H9 (cell line): Measurements from ENCODE around the gene MME. TPM values are rescaled to one million over a fixed set of nuclear protein-coding genes. Genes with fewer than 3 reads are reported as not detected.

Source experiments
- DNase-seq: peaks from one replicate; pipeline ENCODE4 v3.0.0-alpha.2; 2017
- H2AFZ ChIP-seq: one replicate; pipeline ENCODE4 v1.6.1; 2013; ENCODE audit warnings: mild to moderate bottlenecking, low read length, control low read depth, moderate library complexity
- H2AK5ac ChIP-seq: 2 replicates; pipeline ENCODE4 v1.6.1; 2013; ENCODE audit warnings: low read length, control low read depth, mixed read lengths; ENCODE audit not compliant: insufficient read length
- H2BK120ac ChIP-seq: one replicate; pipeline ENCODE4 v1.6.1; 2013; ENCODE audit warnings: low read depth, mild to moderate bottlenecking, low read length, control low read depth, inconsistent platforms; ENCODE audit not compliant: poor library complexity, severe bottlenecking
- H2BK12ac ChIP-seq: 2 replicates; pipeline ENCODE4 v1.6.1; 2013; ENCODE audit warnings: low read length, control low read depth, mixed read lengths, low read depth; ENCODE audit not compliant: insufficient read length
- H2BK15ac ChIP-seq: 2 replicates; pipeline ENCODE4 v1.6.1; 2013; ENCODE audit warnings: low read depth, low read length, control low read depth
- H2BK20ac ChIP-seq: one replicate; pipeline ENCODE4 v1.6.1; 2013; ENCODE audit warnings: low read depth, mild to moderate bottlenecking, low read length, control low read depth, inconsistent platforms; ENCODE audit not compliant: poor library complexity, severe bottlenecking
- H2BK5ac ChIP-seq: 2 replicates; pipeline ENCODE4 v1.6.1; 2013; ENCODE audit warnings: low read length, control low read depth, mixed read lengths; ENCODE audit not compliant: insufficient read length
- H3K14ac ChIP-seq: 2 replicates; pipeline ENCODE4 v1.6.1; 2013; ENCODE audit warnings: low read length, control low read depth; ENCODE audit not compliant: insufficient read depth
- H3K18ac ChIP-seq: 2 replicates; pipeline ENCODE4 v1.6.1; 2013; ENCODE audit warnings: low read depth, mild to moderate bottlenecking, mixed read lengths, low read length, control low read depth; ENCODE audit not compliant: insufficient read length
- H3K23ac ChIP-seq: 2 replicates; pipeline ENCODE4 v1.6.1; 2013; ENCODE audit warnings: low read length, control low read depth, mixed read lengths, low read depth; ENCODE audit not compliant: insufficient read length
- H3K23me2 ChIP-seq: 2 replicates; pipeline ENCODE4 v1.6.1; 2013; ENCODE audit warnings: low read depth, mild to moderate bottlenecking, mixed read lengths, low read length, control low read depth; ENCODE audit not compliant: insufficient read length, poor library complexity, severe bottlenecking
- H3K27ac ChIP-seq: 2 replicates; pipeline ENCODE4 v1.5.1; 2013; ENCODE audit warnings: low read length, control low read depth, mixed read lengths, low read depth; ENCODE audit not compliant: insufficient read length
- H3K27me3 ChIP-seq: 2 replicates; pipeline ENCODE4 v1.6.1; 2013; ENCODE audit warnings: low read length, control low read depth, inconsistent platforms; ENCODE audit not compliant: insufficient read depth
- H3K4ac ChIP-seq: 2 replicates; pipeline ENCODE4 v1.6.1; 2013; ENCODE audit warnings: low read depth, mild to moderate bottlenecking, control low read depth, inconsistent platforms, low read length, moderate library complexity
- H3K4me1 ChIP-seq: 2 replicates; pipeline ENCODE4 v1.6.1; 2013; ENCODE audit warnings: low read length, control low read depth, inconsistent platforms; ENCODE audit not compliant: insufficient read depth
- H3K4me2 ChIP-seq: 2 replicates; pipeline ENCODE4 v1.6.1; 2013; ENCODE audit warnings: low read length, control low read depth, mixed read lengths; ENCODE audit not compliant: insufficient read length, insufficient read depth
- H3K56ac ChIP-seq: 2 replicates; pipeline ENCODE4 v1.6.1; 2013; ENCODE audit warnings: low read depth, mild to moderate bottlenecking, mixed read lengths, low read length, control low read depth; ENCODE audit not compliant: insufficient read length
- H3K79me1 ChIP-seq: 2 replicates; pipeline ENCODE4 v1.6.1; 2013; ENCODE audit warnings: low read depth, mild to moderate bottlenecking, moderate library complexity, low read length, control low read depth, inconsistent platforms; ENCODE audit not compliant: insufficient read depth, poor library complexity, severe bottlenecking
- H3K79me2 ChIP-seq: 2 replicates; pipeline ENCODE4 v1.6.1; 2013; ENCODE audit warnings: low read length, control low read depth, inconsistent platforms; ENCODE audit not compliant: insufficient read depth
- H3K9ac ChIP-seq: 2 replicates; pipeline ENCODE4 v1.6.1; 2013; ENCODE audit warnings: low read length, control low read depth, mixed read lengths; ENCODE audit not compliant: insufficient read length; ENCODE audit errors: extremely low read depth
- H3K9me3 ChIP-seq: one replicate; pipeline ENCODE4 v1.6.1; 2013; ENCODE audit warnings: low read depth, low read length, inconsistent platforms; ENCODE audit not compliant: control insufficient read depth
- H3T11ph ChIP-seq: one replicate; pipeline ENCODE4 v1.6.1; 2013; ENCODE audit warnings: mild to moderate bottlenecking, low read length, control low read depth, inconsistent platforms
- H4K20me1 ChIP-seq: one replicate; pipeline ENCODE4 v1.6.1; 2013; ENCODE audit not compliant: control insufficient read depth, insufficient read length, insufficient read depth
- H4K5ac ChIP-seq: 2 replicates; pipeline ENCODE4 v1.6.1; 2013; ENCODE audit warnings: low read depth, mild to moderate bottlenecking, mixed read lengths, low read length, control low read depth; ENCODE audit not compliant: insufficient read length
- H4K8ac ChIP-seq: replicated peaks from 2 replicates; pipeline ENCODE4 v1.6.1; 2013; ENCODE audit warnings: low read length, control low read depth, mixed read lengths, low read depth; ENCODE audit not compliant: insufficient read length
- H4K91ac ChIP-seq: 2 replicates; pipeline ENCODE4 v1.6.1; 2013; ENCODE audit warnings: low read depth, mild to moderate bottlenecking, moderate library complexity, mixed read lengths, low read length, control low read depth; ENCODE audit not compliant: insufficient read length
- H3K27ac Mint-ChIP-seq, 3 experiments: 2 replicates in 2 of 3; 3 replicates in 1 of 3; pipeline ENCODE4 v1.8.0; 2020 to 2021; ENCODE audit warnings: mixed read lengths in 3 of 3, mild to moderate bottlenecking in 1 of 3, moderate library complexity in 1 of 3
- H3K27me3 Mint-ChIP-seq: 2 replicates; pipeline ENCODE4 v1.8.0; 2021; ENCODE audit warnings: low read depth, mild to moderate bottlenecking, moderate library complexity, mixed read lengths
- H3K36me3 Mint-ChIP-seq, 3 experiments: 2 replicates in 2 of 3; 3 replicates in 1 of 3; pipeline ENCODE4 v1.8.0; 2020 to 2021; ENCODE audit warnings: low read depth in 3 of 3, mixed read lengths in 3 of 3; ENCODE audit not compliant: insufficient read depth in 1 of 3
- H3K4me1 Mint-ChIP-seq, 2 experiments: 2 replicates each; pipeline ENCODE4 v1.8.0; 2020; ENCODE audit warnings: mixed read lengths in 2 of 2
- H3K4me3 Mint-ChIP-seq, 2 experiments: 2 replicates in 1 of 2; 3 replicates in 1 of 2; pipeline ENCODE4 v1.8.0; 2020 to 2021; ENCODE audit warnings: mild to moderate bottlenecking in 2 of 2, mixed read lengths in 2 of 2, moderate library complexity in 1 of 2
- H3K9me3 Mint-ChIP-seq, 2 experiments: 2 replicates in 1 of 2; 3 replicates in 1 of 2; pipeline ENCODE4 v1.8.0; 2020; ENCODE audit warnings: mild to moderate bottlenecking in 2 of 2, mixed read lengths in 2 of 2, moderate library complexity in 1 of 2
- WGBS: extraction: QIAGEN DNeasy Blood & Tissue Kit; methylation state at CpG from one replicate; pipeline ENCODE4 v1.1.7; 2013; ENCODE audit warnings: missing lambda C conversion rate, low lambda C conversion rate, mixed read lengths; ENCODE audit not compliant: insufficient read length; ENCODE audit errors: extremely low coverage; 5-methylcytosine and 5-hydroxymethylcytosine counted together
- total RNA-seq: library from RNA; stranded (reverse); gene quantifications from 2 replicates; pipeline ENCODE4 v1.2.1, GENCODE V29; 2021
- TF ChIP-seq, protein P1 (sequence below): fragments of 200-600 bp; sonication (generic); conservative IDR thresholded peaks from 3 replicates; pipeline ENCODE4 v1.8.0; 2021; ENCODE audit warnings: antibody characterized with exemption, mild to moderate bottlenecking

MME gene
- total RNA-seq, 1 experiment from 2014 or later = 16.4 TPM

- DNase-seq = peak; percentile 31
- Mint-ChIP-seq H3K4me1 (peaks cover 11 to 14% of the 10 kb centered on the region in 2 experiments), H3K27me3 (no peaks in the 10 kb centered on the region), H3K36me3 (no peaks in the 10 kb centered on the region), H3K4me3 (no peak overlapping the region), H3K27ac (peak overlapping the region in 2 of 3 experiments; percentile 54 to 68; a peak in 3 of 7 replicates), H3K9me3 (no peaks in the 10 kb centered on the region)
- no peak overlapping the region for H3K4me2 ChIP-seq
- no peaks in the 10 kb centered on the region for H3K9me3 ChIP-seq
- no peak overlapping the region for H3K27ac ChIP-seq
- no peak overlapping the region for H2BK5ac ChIP-seq
- H3K79me2 ChIP-seq = no peaks in the 10 kb centered on the region
- no peak overlapping the region for H4K91ac ChIP-seq
- TF ChIP-seq, protein P1, sequence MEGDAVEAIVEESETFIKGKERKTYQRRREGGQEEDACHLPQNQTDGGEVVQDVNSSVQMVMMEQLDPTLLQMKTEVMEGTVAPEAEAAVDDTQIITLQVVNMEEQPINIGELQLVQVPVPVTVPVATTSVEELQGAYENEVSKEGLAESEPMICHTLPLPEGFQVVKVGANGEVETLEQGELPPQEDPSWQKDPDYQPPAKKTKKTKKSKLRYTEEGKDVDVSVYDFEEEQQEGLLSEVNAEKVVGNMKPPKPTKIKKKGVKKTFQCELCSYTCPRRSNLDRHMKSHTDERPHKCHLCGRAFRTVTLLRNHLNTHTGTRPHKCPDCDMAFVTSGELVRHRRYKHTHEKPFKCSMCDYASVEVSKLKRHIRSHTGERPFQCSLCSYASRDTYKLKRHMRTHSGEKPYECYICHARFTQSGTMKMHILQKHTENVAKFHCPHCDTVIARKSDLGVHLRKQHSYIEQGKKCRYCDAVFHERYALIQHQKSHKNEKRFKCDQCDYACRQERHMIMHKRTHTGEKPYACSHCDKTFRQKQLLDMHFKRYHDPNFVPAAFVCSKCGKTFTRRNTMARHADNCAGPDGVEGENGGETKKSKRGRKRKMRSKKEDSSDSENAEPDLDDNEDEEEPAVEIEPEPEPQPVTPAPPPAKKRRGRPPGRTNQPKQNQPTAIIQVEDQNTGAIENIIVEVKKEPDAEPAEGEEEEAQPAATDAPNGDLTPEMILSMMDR = no peak
- H3K18ac ChIP-seq = no peak overlapping the region
- no peak overlapping the region for H2AFZ ChIP-seq
- no peaks in the 10 kb centered on the region for H4K20me1 ChIP-seq
- H2BK15ac ChIP-seq = no peak overlapping the region
- no peak overlapping the region for H3K9ac ChIP-seq
- no peaks in the 10 kb centered on the region for H3K23me2 ChIP-seq
- H3K4me1 ChIP-seq = no peaks in the 10 kb centered on the region; the same call in 1 of the 2 replicates
- H3K27me3 ChIP-seq = no peaks in the 10 kb centered on the region
- H3T11ph ChIP-seq = no peak overlapping the region
- H2BK12ac ChIP-seq = no peak overlapping the region
- no CpG with 5 or more reads among the region's 2 CpGs for WGBS
- H2BK120ac ChIP-seq = no peak overlapping the region
- no peak overlapping the region for H4K5ac ChIP-seq
- H3K79me1 ChIP-seq = no peaks in the 10 kb centered on the region
- H3K56ac ChIP-seq = no peak overlapping the region
- H3K23ac ChIP-seq = no peak overlapping the region
- H3K14ac ChIP-seq = no peak overlapping the region
- no peak overlapping the region for H2AK5ac ChIP-seq
- H4K8ac ChIP-seq = no peak overlapping the region
- no peak overlapping the region for H2BK20ac ChIP-seq
- no peak overlapping the region for H3K4ac ChIP-seq
Observed at GRCh38 chr3:155185631-155186071, 105.5 kb downstream of the MME start.
